Activated CD4-positive, alpha-beta T cell treated with anti-CD3 and anti-CD28 coated beads, Interleukin-2, amount 10 ng/mL, durations not matched to agents 7 days and 5 days (primary cell): ENCODE results near the gene CASKIN2. TPM values are rescaled to one million over a fixed set of nuclear protein-coding genes. Genes with fewer than 3 reads are reported as not detected.

ENCODE experiments used
- CTCF ChIA-PET: fragments of 350-600 bp; sonication (Branson Sonifier 250); formaldehyde crosslinking; loops from one replicate; lab custom pipeline; 2021; ENCODE audit warnings: antibody characterized with exemption; lab: Charles Lee
- POLR2A ChIA-PET: fragments of 350-600 bp; sonication (Branson Sonifier 250); formaldehyde crosslinking; loops from one replicate; lab custom pipeline; 2021; ENCODE audit warnings: antibody characterized with exemption; lab: Charles Lee
- DNase-seq: peaks from one replicate; pipeline ENCODE4 v3.0.0-alpha.2; 2020
- H3K27ac Mint-ChIP-seq: one replicate; pipeline ENCODE4 v1.8.0; 2021; ENCODE audit warnings: mild to moderate bottlenecking, moderate library complexity, mixed read lengths
- H3K27me3 Mint-ChIP-seq: one replicate; pipeline ENCODE4 v1.8.0; 2021; ENCODE audit warnings: mixed read lengths
- H3K36me3 Mint-ChIP-seq: one replicate; pipeline ENCODE4 v1.8.0; 2021; ENCODE audit warnings: low read depth, mixed read lengths
- H3K4me1 Mint-ChIP-seq: one replicate; pipeline ENCODE4 v1.8.0; 2021; ENCODE audit warnings: mixed read lengths
- H3K4me3 Mint-ChIP-seq: one replicate; pipeline ENCODE4 v1.8.0; 2021; ENCODE audit warnings: mild to moderate bottlenecking, moderate library complexity, mixed read lengths
- H3K9me3 Mint-ChIP-seq: one replicate; pipeline ENCODE4 v1.8.0; 2021; ENCODE audit warnings: mixed read lengths
- total RNA-seq, 2 experiments: library from RNA; stranded (reverse); gene quantifications; one replicate each; pipeline ENCODE4 v1.2.3, GENCODE V29; 2021

CASKIN2 gene
- total RNA-seq, 2 experiments from 2014 or later = 0.47 to 1.1 TPM

GRCh38 chr17:75505640-75506039 is 9.7 kb downstream of the CASKIN2 start:
- H3K4me1 Mint-ChIP-seq = no peaks in the 10 kb centered on the region
- H3K4me3 Mint-ChIP-seq = no peak overlapping the region
- H3K9me3 Mint-ChIP-seq = no peaks in the 10 kb centered on the region
- H3K36me3 Mint-ChIP-seq = no peaks in the 10 kb centered on the region
- POLR2A ChIA-PET = no interaction called here
- no peak overlapping the region for H3K27ac Mint-ChIP-seq
- CTCF ChIA-PET = interaction anchor here (1.4 kb wide), 1 partner anchor 11 kb away, joined by 4 read pairs; the partner anchor contains the start of gene TSEN54
- no peak for DNase-seq
- no peaks in the 10 kb centered on the region for H3K27me3 Mint-ChIP-seq

DNA sequence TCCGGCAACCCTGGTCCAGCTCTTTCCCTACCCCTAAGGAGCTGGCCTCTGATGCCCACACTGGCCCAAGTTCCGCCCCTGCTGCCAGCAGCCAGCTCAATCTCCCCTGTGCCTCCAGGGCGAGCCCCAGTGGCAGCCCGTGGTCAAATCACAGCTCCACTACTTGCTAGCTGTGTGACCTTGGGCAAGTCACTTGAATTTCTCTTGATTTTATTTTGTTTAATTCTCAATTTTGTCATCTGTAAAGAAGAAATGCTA is 10.3 kb downstream of the CASKIN2 start:
- Mint-ChIP-seq H3K9me3 (no peaks in the 10 kb centered on the region), H3K27ac (no peak overlapping the region), H3K4me3 (no peak overlapping the region), H3K36me3 (no peaks in the 10 kb centered on the region), H3K27me3 (no peaks in the 10 kb centered on the region), H3K4me1 (no peaks in the 10 kb centered on the region)
- CTCF ChIA-PET = interaction anchor here (0.9 to 1.5 kb wide), 4 partner anchors 11 to 49 kb away, joined by 3 to 4 read pairs (median 4); partner anchors contain the start of genes TMEM94 and TSEN54
- POLR2A ChIA-PET = no interaction called here
- no peak for DNase-seq

- H3K9me3 Mint-ChIP-seq = no peaks in the 10 kb centered on the region
- ChIA-PET POLR2A (no interaction called here), CTCF (interaction anchor here (0.9 to 1.5 kb wide), 4 partner anchors 12 to 49 kb away, joined by 3 to 4 read pairs (median 4); partner anchors contain the start of genes TMEM94 and TSEN54)
- no peaks in the 10 kb centered on the region for H3K27me3 Mint-ChIP-seq
- no peak overlapping the region for H3K4me3 Mint-ChIP-seq
- no peaks in the 10 kb centered on the region for H3K4me1 Mint-ChIP-seq
- peak; percentile 41 for DNase-seq
- no peak overlapping the region for H3K27ac Mint-ChIP-seq
- no peaks in the 10 kb centered on the region for H3K36me3 Mint-ChIP-seq
Measured at GRCh38 chr17:75504347-75505151, 10.8 kb downstream of the CASKIN2 start.

- no peak for DNase-seq
- H3K27ac Mint-ChIP-seq = no peak overlapping the region
- no peaks in the 10 kb centered on the region for H3K4me1 Mint-ChIP-seq
- ChIA-PET CTCF (interaction anchor here (1.1 to 1.9 kb wide), 6 partner anchors 9 to 234 kb away, joined by 3 to 8 read pairs (median 4); partner anchors contain the start of genes TMEM94 and TSEN54), POLR2A (no interaction called here)
- H3K27me3 Mint-ChIP-seq = no peaks in the 10 kb centered on the region
- no peaks in the 10 kb centered on the region for H3K9me3 Mint-ChIP-seq
- no peaks in the 10 kb centered on the region for H3K36me3 Mint-ChIP-seq
- H3K4me3 Mint-ChIP-seq = no peak overlapping the region
Measured at GRCh38 chr17:75503976-75504346, 11.4 kb downstream of the CASKIN2 start.

- H3K9me3 Mint-ChIP-seq = no peaks in the 10 kb centered on the region
Measured at GRCh38 chr17:75503337-75503950, 11.9 kb downstream of the CASKIN2 start.

GRCh38 chr17:75502721-75503329 is 12.5 kb downstream of the CASKIN2 start:
- no peaks in the 10 kb centered on the region for H3K36me3 Mint-ChIP-seq
- POLR2A ChIA-PET = interaction anchor here (0.6 kb wide), 1 partner anchor 173 kb away, joined by 4 read pairs; no protein-coding TSS in a partner anchor
- no peak for DNase-seq
- H3K9me3 Mint-ChIP-seq = no peaks in the 10 kb centered on the region
- no peak overlapping the region for H3K4me3 Mint-ChIP-seq
- H3K27ac Mint-ChIP-seq = no peak overlapping the region
- CTCF ChIA-PET = interaction anchor here (0.5 to 1.9 kb wide), 7 partner anchors 10 to 304 kb away, joined by 3 to 8 read pairs (median 4); partner anchors contain the start of gene TSEN54
- no peaks in the 10 kb centered on the region for H3K27me3 Mint-ChIP-seq
- peaks cover 7% of the 10 kb centered on the region for H3K4me1 Mint-ChIP-seq

More at GRCh38 chr17:75503337-75503950, 11.9 kb downstream of the CASKIN2 start:
- Mint-ChIP-seq H3K27ac (no peak overlapping the region), H3K36me3 (no peaks in the 10 kb centered on the region), H3K4me3 (no peak overlapping the region), H3K4me1 (peaks cover 1% of the 10 kb centered on the region), H3K27me3 (no peaks in the 10 kb centered on the region)
- DNase-seq = no peak
- CTCF ChIA-PET = interaction anchor here (0.5 to 1.9 kb wide), 8 partner anchors 10 to 304 kb away, joined by 3 to 8 read pairs (median 4); partner anchors contain the start of gene TSEN54
- POLR2A ChIA-PET = no interaction called here

GRCh38 chr17:75502072-75502720 is 13.1 kb downstream of the CASKIN2 start:
- CTCF ChIA-PET = interaction anchor here (0.6 to 2.3 kb wide), 7 partner anchors 10 to 751 kb away, joined by 3 to 8 read pairs (median 4); partner anchors contain the start of gene TSEN54

DNA sequence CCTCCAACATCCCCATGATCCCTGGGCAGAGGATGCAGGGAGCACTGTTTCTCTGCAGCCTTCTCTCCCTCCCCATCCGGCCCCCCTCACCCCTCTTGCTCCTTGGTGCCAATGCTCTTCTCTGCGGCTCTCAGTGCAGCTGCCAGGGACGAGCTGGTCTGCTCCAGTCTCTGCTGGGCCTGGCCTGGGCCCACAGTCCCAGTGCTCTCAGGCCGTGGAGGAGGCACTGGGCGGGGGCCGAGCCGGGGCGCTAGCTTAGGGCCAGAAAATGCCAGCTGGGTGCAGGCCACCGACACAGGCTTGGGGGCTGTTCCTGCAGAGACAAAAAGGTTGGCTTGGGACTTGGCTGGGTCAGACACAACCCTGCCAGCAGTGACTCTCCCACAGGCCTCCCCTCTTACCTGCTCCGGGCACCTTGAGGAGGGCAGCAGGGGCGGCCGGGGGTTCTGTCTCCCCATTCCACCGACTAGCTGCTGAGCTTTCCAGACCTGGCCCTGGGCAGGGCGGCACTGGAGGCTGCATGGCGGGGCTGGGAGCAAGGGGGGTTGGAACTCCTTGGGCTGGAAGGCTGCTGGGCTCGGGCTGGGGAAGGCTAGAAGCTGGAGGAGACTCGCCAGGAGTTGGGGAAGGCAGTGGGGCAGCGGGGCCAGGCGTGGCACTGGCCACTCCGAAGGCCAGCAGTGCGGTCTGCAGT is 13.8 kb downstream of the CASKIN2 start:
- Mint-ChIP-seq H3K27ac (no peak overlapping the region), H3K4me3 (no peak overlapping the region), H3K9me3 (no peaks in the 10 kb centered on the region), H3K36me3 (peaks cover 2% of the 10 kb centered on the region), H3K27me3 (no peaks in the 10 kb centered on the region), H3K4me1 (peaks cover 11% of the 10 kb centered on the region)
- ChIA-PET CTCF (interaction anchor here (0.6 to 2.3 kb wide), 4 partner anchors 11 to 750 kb away, joined by 3 to 6 read pairs (median 4); no protein-coding TSS in a partner anchor), POLR2A (no interaction called here)
- DNase-seq = no peak

More at GRCh38 chr17:75502072-75502720, 13.1 kb downstream of the CASKIN2 start:
- Mint-ChIP-seq H3K36me3 (no peaks in the 10 kb centered on the region), H3K4me1 (peaks cover 11% of the 10 kb centered on the region), H3K27me3 (no peaks in the 10 kb centered on the region), H3K9me3 (no peaks in the 10 kb centered on the region), H3K27ac (no peak overlapping the region), H3K4me3 (no peak overlapping the region)
- POLR2A ChIA-PET = no interaction called here
- DNase-seq = no peak

- Mint-ChIP-seq H3K36me3 (peaks cover 2% of the 10 kb centered on the region), H3K4me3 (no peak overlapping the region), H3K27ac (no peak overlapping the region), H3K27me3 (no peaks in the 10 kb centered on the region), H3K4me1 (peaks cover 11% of the 10 kb centered on the region), H3K9me3 (no peaks in the 10 kb centered on the region)
- POLR2A ChIA-PET = no interaction called here
- CTCF ChIA-PET = interaction anchor here (0.5 to 2.3 kb wide), 3 partner anchors 12 to 749 kb away, joined by 3 to 6 read pairs (median 6); no protein-coding TSS in a partner anchor
- DNase-seq = no peak
Measured at GRCh38 chr17:75500419-75501216, 14.7 kb downstream of the CASKIN2 start.

GRCh38 chr17:75499313-75500022 is 15.9 kb downstream of the CASKIN2 start:
- peak overlapping the region; percentile 64 for H3K27ac Mint-ChIP-seq
- H3K27me3 Mint-ChIP-seq = no peaks in the 10 kb centered on the region
- ChIA-PET POLR2A (no interaction called here), CTCF (interaction anchor here (1.0 to 2.7 kb wide), 3 partner anchors 10 to 17 kb away, joined by 3 to 9 read pairs (median 6); partner anchors contain the start of gene TSEN54)
- H3K4me1 Mint-ChIP-seq = peaks cover 11% of the 10 kb centered on the region
- H3K9me3 Mint-ChIP-seq = no peaks in the 10 kb centered on the region
- no peak overlapping the region for H3K4me3 Mint-ChIP-seq
- H3K36me3 Mint-ChIP-seq = peaks cover 2% of the 10 kb centered on the region
- DNase-seq = no peak
